GM23338 (cell line): ENCODE results near the gene CTNND2. TPM values are rescaled to one million over a fixed set of nuclear protein-coding genes. Genes with fewer than 3 reads are reported as not detected.

Experiments used
- ATAC-seq: fragments of 200-7000 bp; cut with Tn5 transposase; 3 replicates; pipeline ENCODE4 v1.9.1; 2020
- DNase-seq: peaks from one replicate; pipeline ENCODE4 v3.0.0-alpha.2; 2015; ENCODE audit warnings: low spot score
- H2AFZ ChIP-seq: fragments of 200-600 bp; sonication (generic); 2 replicates; pipeline ENCODE4 v1.8.0; 2016; ENCODE audit warnings: antibody characterized with exemption, mild to moderate bottlenecking, moderate library complexity
- H3F3A ChIP-seq: fragments of 200-600 bp; sonication (generic); replicated peaks from 2 replicates; pipeline ENCODE4 v1.8.0; 2017; ENCODE audit warnings: antibody characterized with exemption, mixed run types, low read depth
- H3K27ac ChIP-seq: fragments of 200-600 bp; sonication (generic); 2 replicates; pipeline ENCODE4 v1.6.1; 2016; ENCODE audit warnings: low read depth
- H3K27me3 ChIP-seq: fragments of 200-600 bp; sonication (generic); 2 replicates; pipeline ENCODE4 v1.8.0; 2016; ENCODE audit warnings: mild to moderate bottlenecking, mixed run types, moderate library complexity; ENCODE audit not compliant: insufficient read depth
- H3K36me3 ChIP-seq: fragments of 200-600 bp; sonication (generic); 2 replicates; pipeline ENCODE4 v1.8.0; 2016; ENCODE audit warnings: mild to moderate bottlenecking; ENCODE audit not compliant: insufficient read depth
- H3K4me1 ChIP-seq: fragments of 200-600 bp; sonication (generic); 2 replicates; pipeline ENCODE4 v1.8.0; 2016; ENCODE audit warnings: mild to moderate bottlenecking, moderate library complexity; ENCODE audit not compliant: insufficient read depth
- H3K4me2 ChIP-seq: fragments of 200-600 bp; sonication (generic); 2 replicates; pipeline ENCODE4 v1.7.1; 2017; ENCODE audit warnings: mixed run types
- H3K4me3 ChIP-seq: fragments of 200-600 bp; sonication (generic); 2 replicates; pipeline ENCODE4 v1.6.1; 2016; ENCODE audit warnings: mixed run types
- H3K79me2 ChIP-seq: fragments of 200-600 bp; sonication (generic); replicated peaks from 2 replicates; pipeline ENCODE4 v1.8.0; 2017; ENCODE audit warnings: mild to moderate bottlenecking; ENCODE audit not compliant: insufficient read depth
- H3K9me2 ChIP-seq: fragments of 200-600 bp; sonication (generic); 2 replicates; pipeline ENCODE4 v1.8.0; 2017; ENCODE audit not compliant: insufficient read depth
- H4K20me1 ChIP-seq: fragments of 200-600 bp; sonication (generic); replicated peaks from 2 replicates; pipeline ENCODE4 v1.8.0; 2017; ENCODE audit warnings: mild to moderate bottlenecking; ENCODE audit not compliant: insufficient read depth
- H3K27ac Mint-ChIP-seq: 2 replicates; pipeline ENCODE4 v1.8.0; 2020; ENCODE audit warnings: inconsistent platforms, mild to moderate bottlenecking, moderate library complexity, mixed read lengths
- H3K27me3 Mint-ChIP-seq: 3 replicates; pipeline ENCODE4 v1.8.0; 2022; ENCODE audit warnings: low read depth, mild to moderate bottlenecking, moderate library complexity, mixed read lengths, inconsistent platforms; ENCODE audit not compliant: insufficient read depth, poor library complexity
- H3K36me3 Mint-ChIP-seq: 3 replicates; pipeline ENCODE4 v1.8.0; 2021; ENCODE audit warnings: low read depth, mild to moderate bottlenecking, inconsistent platforms, moderate library complexity, mixed read lengths
- H3K4me1 Mint-ChIP-seq: 3 replicates; pipeline ENCODE4 v1.8.0; 2020; ENCODE audit warnings: mild to moderate bottlenecking, inconsistent platforms, mixed read lengths
- H3K4me3 Mint-ChIP-seq: 3 replicates; pipeline ENCODE4 v1.8.0; 2021; ENCODE audit warnings: moderate library complexity, mild to moderate bottlenecking, inconsistent platforms, mixed read lengths
- H3K9me3 Mint-ChIP-seq: 3 replicates; pipeline ENCODE4 v1.8.0; 2020; ENCODE audit warnings: moderate library complexity, mild to moderate bottlenecking, inconsistent platforms, mixed read lengths
- EZH2 ChIP-seq: fragments of 200-600 bp; sonication (generic); IDR thresholded peaks from one replicate; pipeline ENCODE4 v1.8.0; 2017; ENCODE audit warnings: antibody characterized with exemption, mild to moderate bottlenecking, low read depth; ENCODE audit not compliant: unreplicated experiment
- polyA plus RNA-seq: library from polyadenylated mRNA; unstranded; fragments of >200 nt; fragmentation: Nextera tagmentation; extraction: Ambion mirVana; gene quantifications from 2 replicates; pipeline ENCODE4 v1.2.1, GENCODE V29; 2016
- total RNA-seq: library from RNA; depleted of rRNA; stranded (reverse); fragments of >200 nt; shearing (Covaris generic); gene quantifications from 2 replicates; pipeline ENCODE4 v1.2.3, GENCODE V29; 2014
- TF ChIP-seq, protein P1 (sequence below): fragments of 250-450 bp; sonication (Bioruptor Pico); IDR thresholded peaks from 2 replicates; pipeline ENCODE4 v1.5.0; 2020; ENCODE audit warnings: mild to moderate bottlenecking, moderate library complexity
- TF ChIP-seq, protein P2 (sequence below), 2 experiments: fragments of 200-600 bp in 1 of 2; sonication (generic) in 1 of 2; conservative IDR thresholded peaks; 2 replicates each; pipeline versions ENCODE4 v1.5.1 to v1.6.1; 2016 to 2017; ENCODE audit warnings: antibody characterized with exemption in 2 of 2, low read depth in 2 of 2, mild to moderate bottlenecking in 2 of 2, moderate library complexity in 1 of 2

CTNND2 gene
- total and polyA plus RNA-seq, 2 experiments from 2014 or later = 5.1 to 7.0 TPM

DNA sequence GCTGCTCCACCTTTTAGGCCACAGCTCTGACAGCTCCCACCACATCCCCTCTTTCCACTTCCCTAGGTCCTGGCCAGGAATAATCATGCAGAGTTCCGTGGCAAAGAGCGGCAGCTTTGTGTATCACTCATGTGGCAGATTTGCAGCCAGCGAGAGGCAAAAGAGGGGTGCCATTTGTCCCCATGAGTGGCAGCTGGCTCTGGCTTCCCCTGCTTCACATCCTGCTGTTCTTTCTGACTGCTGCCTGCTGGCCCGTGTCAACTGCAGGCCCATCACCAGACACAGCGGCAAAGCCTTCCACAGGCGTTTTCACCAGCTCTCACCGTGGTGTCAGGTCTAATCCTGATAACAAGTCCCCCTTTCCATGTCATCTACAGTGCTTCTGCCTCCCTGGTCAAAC is 712.6 kb downstream of the CTNND2 start (continued):
- TF ChIP-seq, protein P1, sequence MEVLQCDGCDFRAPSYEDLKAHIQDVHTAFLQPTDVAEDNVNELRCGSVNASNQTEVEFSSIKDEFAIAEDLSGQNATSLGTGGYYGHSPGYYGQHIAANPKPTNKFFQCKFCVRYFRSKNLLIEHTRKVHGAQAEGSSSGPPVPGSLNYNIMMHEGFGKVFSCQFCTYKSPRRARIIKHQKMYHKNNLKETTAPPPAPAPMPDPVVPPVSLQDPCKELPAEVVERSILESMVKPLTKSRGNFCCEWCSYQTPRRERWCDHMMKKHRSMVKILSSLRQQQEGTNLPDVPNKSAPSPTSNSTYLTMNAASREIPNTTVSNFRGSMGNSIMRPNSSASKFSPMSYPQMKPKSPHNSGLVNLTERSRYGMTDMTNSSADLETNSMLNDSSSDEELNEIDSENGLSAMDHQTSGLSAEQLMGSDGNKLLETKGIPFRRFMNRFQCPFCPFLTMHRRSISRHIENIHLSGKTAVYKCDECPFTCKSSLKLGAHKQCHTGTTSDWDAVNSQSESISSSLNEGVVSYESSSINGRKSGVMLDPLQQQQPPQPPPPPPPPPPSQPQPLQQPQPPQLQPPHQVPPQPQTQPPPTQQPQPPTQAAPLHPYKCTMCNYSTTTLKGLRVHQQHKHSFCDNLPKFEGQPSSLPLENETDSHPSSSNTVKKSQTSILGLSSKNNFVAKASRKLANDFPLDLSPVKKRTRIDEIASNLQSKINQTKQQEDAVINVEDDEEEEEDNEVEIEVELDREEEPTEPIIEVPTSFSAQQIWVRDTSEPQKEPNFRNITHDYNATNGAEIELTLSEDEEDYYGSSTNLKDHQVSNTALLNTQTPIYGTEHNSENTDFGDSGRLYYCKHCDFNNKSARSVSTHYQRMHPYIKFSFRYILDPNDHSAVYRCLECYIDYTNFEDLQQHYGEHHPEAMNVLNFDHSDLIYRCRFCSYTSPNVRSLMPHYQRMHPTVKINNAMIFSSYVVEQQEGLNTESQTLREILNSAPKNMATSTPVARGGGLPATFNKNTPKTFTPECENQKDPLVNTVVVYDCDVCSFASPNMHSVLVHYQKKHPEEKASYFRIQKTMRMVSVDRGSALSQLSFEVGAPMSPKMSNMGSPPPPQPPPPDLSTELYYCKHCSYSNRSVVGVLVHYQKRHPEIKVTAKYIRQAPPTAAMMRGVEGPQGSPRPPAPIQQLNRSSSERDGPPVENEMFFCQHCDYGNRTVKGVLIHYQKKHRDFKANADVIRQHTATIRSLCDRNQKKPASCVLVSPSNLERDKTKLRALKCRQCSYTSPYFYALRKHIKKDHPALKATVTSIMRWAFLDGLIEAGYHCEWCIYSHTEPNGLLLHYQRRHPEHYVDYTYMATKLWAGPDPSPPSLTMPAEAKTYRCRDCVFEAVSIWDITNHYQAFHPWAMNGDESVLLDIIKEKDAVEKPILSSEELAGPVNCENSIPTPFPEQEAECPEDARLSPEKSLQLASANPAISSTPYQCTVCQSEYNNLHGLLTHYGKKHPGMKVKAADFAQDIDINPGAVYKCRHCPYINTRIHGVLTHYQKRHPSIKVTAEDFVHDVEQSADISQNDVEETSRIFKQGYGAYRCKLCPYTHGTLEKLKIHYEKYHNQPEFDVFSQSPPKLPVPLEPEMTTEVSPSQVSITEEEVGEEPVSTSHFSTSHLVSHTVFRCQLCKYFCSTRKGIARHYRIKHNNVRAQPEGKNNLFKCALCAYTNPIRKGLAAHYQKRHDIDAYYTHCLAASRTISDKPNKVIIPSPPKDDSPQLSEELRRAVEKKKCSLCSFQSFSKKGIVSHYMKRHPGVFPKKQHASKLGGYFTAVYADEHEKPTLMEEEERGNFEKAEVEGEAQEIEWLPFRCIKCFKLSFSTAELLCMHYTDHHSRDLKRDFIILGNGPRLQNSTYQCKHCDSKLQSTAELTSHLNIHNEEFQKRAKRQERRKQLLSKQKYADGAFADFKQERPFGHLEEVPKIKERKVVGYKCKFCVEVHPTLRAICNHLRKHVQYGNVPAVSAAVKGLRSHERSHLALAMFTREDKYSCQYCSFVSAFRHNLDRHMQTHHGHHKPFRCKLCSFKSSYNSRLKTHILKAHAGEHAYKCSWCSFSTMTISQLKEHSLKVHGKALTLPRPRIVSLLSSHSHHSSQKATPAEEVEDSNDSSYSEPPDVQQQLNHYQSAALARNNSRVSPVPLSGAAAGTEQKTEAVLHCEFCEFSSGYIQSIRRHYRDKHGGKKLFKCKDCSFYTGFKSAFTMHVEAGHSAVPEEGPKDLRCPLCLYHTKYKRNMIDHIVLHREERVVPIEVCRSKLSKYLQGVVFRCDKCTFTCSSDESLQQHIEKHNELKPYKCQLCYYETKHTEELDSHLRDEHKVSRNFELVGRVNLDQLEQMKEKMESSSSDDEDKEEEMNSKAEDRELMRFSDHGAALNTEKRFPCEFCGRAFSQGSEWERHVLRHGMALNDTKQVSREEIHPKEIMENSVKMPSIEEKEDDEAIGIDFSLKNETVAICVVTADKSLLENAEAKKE = no peak

DNA sequence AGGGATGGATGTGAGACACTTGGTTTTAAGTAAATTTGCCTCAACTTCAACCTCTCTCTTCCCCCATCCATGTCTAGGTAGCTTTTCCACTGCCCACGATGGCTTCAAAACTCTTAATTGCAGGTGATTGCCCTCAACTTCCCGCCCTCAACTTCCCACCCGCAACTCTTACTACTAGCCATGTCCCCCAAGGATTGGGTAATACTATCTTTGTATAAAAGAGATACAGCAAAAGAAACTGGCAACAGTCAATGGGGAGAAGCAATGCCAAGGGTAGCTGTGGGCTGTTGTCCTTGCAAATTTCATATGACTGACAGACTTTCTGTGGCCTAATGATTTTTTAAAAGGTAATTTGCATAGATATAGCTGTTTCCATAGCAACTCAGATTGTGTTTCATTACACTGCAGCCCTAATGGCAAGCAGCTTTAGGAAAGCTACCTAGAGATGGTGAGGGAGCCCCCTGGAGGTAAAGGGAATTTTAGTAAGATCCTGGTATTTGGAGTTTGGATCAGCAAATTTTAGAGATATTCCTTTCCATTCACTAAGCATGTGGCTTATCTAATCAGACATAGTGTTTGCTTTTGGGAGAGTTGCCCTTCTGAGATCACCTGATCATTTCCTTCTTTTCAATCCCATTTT is 721.7 kb downstream of the CTNND2 start:
- Mint-ChIP-seq H3K9me3 (0 out of 3 replicates have a peak, but pooled peaks cover 2% of the 10 kb centered on the region), H3K4me3 (no peak overlapping the region), H3K36me3 (no peaks in the 10 kb centered on the region), H3K27me3 (peaks cover 2% of the 10 kb centered on the region), H3K4me1 (no peaks in the 10 kb centered on the region; the same call in 2 of the 3 replicates), H3K27ac (no peak overlapping the region)
- DNase-seq = peak; percentile 85
- H3K4me2 ChIP-seq = no peak overlapping the region
- TF ChIP-seq, protein P2, sequence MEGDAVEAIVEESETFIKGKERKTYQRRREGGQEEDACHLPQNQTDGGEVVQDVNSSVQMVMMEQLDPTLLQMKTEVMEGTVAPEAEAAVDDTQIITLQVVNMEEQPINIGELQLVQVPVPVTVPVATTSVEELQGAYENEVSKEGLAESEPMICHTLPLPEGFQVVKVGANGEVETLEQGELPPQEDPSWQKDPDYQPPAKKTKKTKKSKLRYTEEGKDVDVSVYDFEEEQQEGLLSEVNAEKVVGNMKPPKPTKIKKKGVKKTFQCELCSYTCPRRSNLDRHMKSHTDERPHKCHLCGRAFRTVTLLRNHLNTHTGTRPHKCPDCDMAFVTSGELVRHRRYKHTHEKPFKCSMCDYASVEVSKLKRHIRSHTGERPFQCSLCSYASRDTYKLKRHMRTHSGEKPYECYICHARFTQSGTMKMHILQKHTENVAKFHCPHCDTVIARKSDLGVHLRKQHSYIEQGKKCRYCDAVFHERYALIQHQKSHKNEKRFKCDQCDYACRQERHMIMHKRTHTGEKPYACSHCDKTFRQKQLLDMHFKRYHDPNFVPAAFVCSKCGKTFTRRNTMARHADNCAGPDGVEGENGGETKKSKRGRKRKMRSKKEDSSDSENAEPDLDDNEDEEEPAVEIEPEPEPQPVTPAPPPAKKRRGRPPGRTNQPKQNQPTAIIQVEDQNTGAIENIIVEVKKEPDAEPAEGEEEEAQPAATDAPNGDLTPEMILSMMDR (conservative IDR thresholded peaks at IDR 0.05; ENCODE audit: low read depth in 2 of 2) = peak; percentile 71 to 76
- TF ChIP-seq EZH2 = no peak
- H3K9me2 ChIP-seq = 0 out of 2 replicates have a peak, but pooled peaks cover 5% of the 10 kb centered on the region
- H3K4me3 ChIP-seq = no peak overlapping the region
- H4K20me1 ChIP-seq = no peaks in the 10 kb centered on the region
- no peak overlapping the region for H2AFZ ChIP-seq
- no peaks in the 10 kb centered on the region for H3F3A ChIP-seq
- H3K36me3 ChIP-seq = no peaks in the 10 kb centered on the region
- peak; percentile 78 for ATAC-seq
- no peaks in the 10 kb centered on the region for H3K79me2 ChIP-seq
- no peaks in the 10 kb centered on the region for H3K27me3 ChIP-seq
- no peaks in the 10 kb centered on the region for H3K4me1 ChIP-seq
- no peak overlapping the region for H3K27ac ChIP-seq
